ENCODE data around the gene SLC25A51.

DNA sequence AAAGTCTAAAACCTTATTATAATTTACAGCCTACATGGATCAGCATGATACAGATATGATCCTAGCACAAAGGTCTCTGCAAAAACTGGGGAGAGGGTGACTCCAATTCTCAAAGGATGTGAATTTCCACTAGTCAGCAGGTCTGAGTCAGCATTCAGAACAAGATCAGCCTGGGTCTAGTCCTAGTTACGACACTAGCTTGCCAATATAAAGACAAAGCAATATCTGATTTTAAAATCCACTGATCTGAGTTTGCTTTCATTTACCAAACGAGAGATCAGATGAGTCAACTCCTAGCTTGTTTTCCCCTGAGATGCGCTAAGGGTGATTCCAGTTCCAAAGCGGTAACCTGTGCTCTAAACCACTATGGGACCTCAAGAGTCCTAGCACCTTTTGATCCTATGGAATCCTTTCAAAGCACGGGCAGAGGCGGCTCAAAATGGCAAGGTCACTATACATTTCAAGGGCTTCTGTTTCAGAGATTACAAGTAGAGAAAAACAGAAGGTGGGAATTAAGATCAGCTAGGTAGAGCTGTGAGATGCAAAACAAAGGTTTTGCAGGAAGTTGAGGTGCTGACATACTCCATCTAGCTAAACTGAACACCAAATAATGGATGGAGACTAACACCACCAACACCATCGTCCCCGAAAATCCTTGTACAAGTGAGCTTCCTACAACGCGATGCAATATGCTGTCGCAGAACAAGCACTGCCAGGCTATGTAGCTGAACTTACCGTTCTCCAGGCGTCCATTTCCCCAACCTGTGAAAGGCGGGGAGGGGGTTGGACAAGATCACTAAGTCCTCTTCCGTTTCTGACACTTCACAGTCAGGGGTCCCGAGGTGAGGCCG is 906 bp downstream of the SLC25A51 start:
- TF ChIP-seq, protein P1, sequence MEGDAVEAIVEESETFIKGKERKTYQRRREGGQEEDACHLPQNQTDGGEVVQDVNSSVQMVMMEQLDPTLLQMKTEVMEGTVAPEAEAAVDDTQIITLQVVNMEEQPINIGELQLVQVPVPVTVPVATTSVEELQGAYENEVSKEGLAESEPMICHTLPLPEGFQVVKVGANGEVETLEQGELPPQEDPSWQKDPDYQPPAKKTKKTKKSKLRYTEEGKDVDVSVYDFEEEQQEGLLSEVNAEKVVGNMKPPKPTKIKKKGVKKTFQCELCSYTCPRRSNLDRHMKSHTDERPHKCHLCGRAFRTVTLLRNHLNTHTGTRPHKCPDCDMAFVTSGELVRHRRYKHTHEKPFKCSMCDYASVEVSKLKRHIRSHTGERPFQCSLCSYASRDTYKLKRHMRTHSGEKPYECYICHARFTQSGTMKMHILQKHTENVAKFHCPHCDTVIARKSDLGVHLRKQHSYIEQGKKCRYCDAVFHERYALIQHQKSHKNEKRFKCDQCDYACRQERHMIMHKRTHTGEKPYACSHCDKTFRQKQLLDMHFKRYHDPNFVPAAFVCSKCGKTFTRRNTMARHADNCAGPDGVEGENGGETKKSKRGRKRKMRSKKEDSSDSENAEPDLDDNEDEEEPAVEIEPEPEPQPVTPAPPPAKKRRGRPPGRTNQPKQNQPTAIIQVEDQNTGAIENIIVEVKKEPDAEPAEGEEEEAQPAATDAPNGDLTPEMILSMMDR (IDR thresholded peaks at IDR 0.05), result no peak
- TF ChIP-seq POLR2A (IDR thresholded peaks at IDR 0.05), result peak; percentile 33 to 55

Measured in Peyer's patch (tissue), 4 donors.